ENCODE measurements around the gene RAB31. TPM values are rescaled to one million over a fixed set of nuclear protein-coding genes. Genes with fewer than 3 reads are reported as not detected.

Gene RAB31
- total RNA-seq, 2 donors from 2014 or later, result 4.3 to 8.0 TPM

DNA sequence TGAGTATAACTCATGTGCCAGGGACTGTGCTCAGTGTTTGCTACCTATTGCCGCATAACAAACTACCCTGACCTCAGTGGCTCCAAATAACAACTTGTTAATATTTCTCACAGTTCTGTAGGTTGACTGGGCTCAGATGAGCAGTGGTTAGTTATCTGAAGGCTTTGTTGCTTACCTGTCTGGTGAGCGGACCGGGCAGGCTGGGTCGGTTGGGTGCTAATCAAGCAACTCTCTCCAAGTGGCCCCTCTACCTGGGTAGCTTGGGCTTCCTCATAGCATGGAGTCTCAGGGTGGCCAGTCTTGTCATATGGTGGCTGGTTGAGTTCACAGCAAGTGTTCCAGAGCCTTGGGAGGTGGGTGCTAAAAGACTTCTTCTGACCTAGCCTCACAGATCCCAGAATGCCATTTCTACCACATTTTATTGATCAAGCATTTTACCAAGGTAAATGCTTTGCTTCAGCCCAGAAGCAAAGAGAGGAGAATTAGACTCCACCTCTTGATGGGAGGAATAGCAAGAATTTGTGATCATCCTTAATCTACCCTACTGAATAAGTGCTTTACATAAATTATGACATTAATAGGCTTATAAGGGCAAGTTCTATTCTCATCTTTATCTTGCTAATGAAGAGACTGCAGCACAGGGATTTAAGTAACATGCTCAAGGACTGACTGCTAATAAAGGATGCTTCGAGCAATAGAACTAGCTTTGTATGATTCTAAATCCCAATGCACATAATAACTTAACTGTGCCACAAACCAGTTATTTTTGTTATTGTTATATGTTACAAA lies 16.9 kb downstream of the RAB31 start:
- Histone ChIP-seq H3K36me3 (replicated peaks in 1 of 2; ENCODE audit: insufficient read depth in 1 of 2, low read depth in 2 of 2) (no peaks in the 10 kb centered on the region), H3K27me3 (no peaks in the 10 kb centered on the region), H3K4me1 (no peaks in the 10 kb centered on the region), H3K27ac (no peak overlapping the region), H3K4me3 (no peak overlapping the region), H3K9me3 (no peaks in the 10 kb centered on the region)
- no peak for ATAC-seq
- 96% methylated on average over 5 of the region's 5 CpGs for WGBS, 2 donors
- no peak for TF ChIP-seq POLR2A (IDR thresholded peaks at IDR 0.05)
- TF ChIP-seq, protein P1, sequence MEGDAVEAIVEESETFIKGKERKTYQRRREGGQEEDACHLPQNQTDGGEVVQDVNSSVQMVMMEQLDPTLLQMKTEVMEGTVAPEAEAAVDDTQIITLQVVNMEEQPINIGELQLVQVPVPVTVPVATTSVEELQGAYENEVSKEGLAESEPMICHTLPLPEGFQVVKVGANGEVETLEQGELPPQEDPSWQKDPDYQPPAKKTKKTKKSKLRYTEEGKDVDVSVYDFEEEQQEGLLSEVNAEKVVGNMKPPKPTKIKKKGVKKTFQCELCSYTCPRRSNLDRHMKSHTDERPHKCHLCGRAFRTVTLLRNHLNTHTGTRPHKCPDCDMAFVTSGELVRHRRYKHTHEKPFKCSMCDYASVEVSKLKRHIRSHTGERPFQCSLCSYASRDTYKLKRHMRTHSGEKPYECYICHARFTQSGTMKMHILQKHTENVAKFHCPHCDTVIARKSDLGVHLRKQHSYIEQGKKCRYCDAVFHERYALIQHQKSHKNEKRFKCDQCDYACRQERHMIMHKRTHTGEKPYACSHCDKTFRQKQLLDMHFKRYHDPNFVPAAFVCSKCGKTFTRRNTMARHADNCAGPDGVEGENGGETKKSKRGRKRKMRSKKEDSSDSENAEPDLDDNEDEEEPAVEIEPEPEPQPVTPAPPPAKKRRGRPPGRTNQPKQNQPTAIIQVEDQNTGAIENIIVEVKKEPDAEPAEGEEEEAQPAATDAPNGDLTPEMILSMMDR (IDR thresholded peaks at IDR 0.05), result no peak
- intact Hi-C loops (cut with DNase I), result loop anchor here (10.0 kb wide), 1 partner anchor 140 kb away; no protein-coding TSS in a partner anchor
- DNase-seq, result no peak

DNA sequence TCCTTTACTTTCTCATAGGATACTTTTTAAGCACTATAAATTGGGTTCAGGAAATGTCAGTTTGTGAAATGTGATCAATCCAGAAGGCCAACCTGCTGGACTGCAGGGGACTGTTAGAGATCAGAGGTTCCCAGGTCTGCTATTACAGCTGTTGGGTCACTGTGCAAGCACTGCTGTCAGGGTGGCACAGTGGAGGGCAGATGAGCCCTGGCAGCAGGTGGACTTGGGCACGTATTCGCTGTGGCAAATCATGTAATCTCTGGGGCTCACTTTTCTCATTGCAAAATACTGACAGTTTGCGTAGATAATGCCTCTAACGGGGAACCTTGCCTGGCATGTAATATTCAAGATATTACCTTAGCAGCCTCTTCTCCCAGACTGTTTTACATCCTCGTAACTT lies 18.1 kb downstream of the RAB31 start:
- Histone ChIP-seq H3K36me3 (replicated peaks in 1 of 2; ENCODE audit: insufficient read depth in 1 of 2, low read depth in 2 of 2) (no peaks in the 10 kb centered on the region), H3K27me3 (no peaks in the 10 kb centered on the region), H3K9me3 (no peaks in the 10 kb centered on the region), H3K4me3 (no peak overlapping the region), H3K4me1 (no peaks in the 10 kb centered on the region), H3K27ac (no peak overlapping the region)
- DNase-seq, result no peak
- WGBS, 2 donors, result 79 to 85% methylated on average over 4 to 5 of the region's 5 CpGs
- no peak for ATAC-seq
- TF ChIP-seq, protein P1 (IDR thresholded peaks at IDR 0.05), result no peak
- no peak for TF ChIP-seq POLR2A (IDR thresholded peaks at IDR 0.05)
- intact Hi-C loops (cut with DNase I), result loop anchor here (10.0 kb wide), 1 partner anchor 141 kb away; no protein-coding TSS in a partner anchor

DNA sequence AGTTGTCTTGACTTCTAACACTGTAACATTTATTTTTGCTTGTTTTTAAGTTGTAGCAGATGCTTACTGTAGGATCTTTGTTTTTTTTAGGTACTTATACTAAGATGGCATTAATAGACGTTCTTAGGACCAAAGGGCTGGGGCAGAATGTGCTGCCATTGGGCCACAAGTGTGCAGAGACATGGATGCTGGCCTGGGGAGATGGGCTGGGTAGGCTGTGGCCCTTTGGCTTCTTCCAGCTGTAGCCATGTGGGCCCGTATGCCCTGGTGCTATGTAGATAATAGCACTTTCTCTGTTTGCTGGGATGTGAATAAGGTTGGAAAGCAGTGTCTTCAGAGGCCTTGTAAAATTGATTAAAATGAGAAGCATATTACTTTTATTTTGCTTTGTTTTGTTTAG lies 18.8 kb downstream of the RAB31 start:
- intact Hi-C loops (cut with DNase I), result loop anchor here (10.0 kb wide), 1 partner anchor 142 kb away; no protein-coding TSS in a partner anchor
- WGBS, 2 donors, result 71 to 78% methylated on average over 2 of the region's 2 CpGs

DNA sequence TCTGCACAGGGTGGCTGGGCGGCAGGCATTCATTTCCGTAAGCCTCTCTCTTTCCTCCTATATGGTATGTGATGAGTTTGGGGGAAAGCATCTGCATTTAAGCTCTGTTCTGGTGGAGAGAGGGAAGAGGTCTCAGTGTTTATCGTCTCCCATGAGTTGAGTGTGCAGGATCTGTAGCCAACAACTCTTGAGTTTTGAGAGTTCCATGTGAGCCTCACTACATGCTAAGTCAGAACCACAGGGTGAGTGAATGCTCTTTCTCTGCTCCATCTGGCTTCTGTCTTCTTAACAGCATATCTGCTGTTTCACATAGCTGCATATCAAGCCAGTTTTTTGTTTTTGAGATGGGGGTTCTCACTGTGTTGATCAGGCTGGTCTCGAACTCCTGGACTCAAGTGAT lies 22.7 kb downstream of the RAB31 start:
- H3K4me3 ChIP-seq, result no peak overlapping the region
- no peak for ATAC-seq
- H3K27ac ChIP-seq, result no peak overlapping the region
- H3K36me3 ChIP-seq (replicated peaks in 1 of 2; ENCODE audit: insufficient read depth in 1 of 2, low read depth in 2 of 2), result no peaks in the 10 kb centered on the region
- intact Hi-C loops (cut with DNase I), result no loop called here
- WGBS, 2 donors, result 93% methylated on average over 4 of the region's 4 CpGs
- H3K27me3 ChIP-seq, result no peaks in the 10 kb centered on the region
- H3K9me3 ChIP-seq, result no peaks in the 10 kb centered on the region
- H3K4me1 ChIP-seq, result no peaks in the 10 kb centered on the region
- TF ChIP-seq POLR2A (IDR thresholded peaks at IDR 0.05), result no peak
- TF ChIP-seq, protein P1 (IDR thresholded peaks at IDR 0.05), result no peak
- DNase-seq, result no peak

More for the DNA sequence above, 18.8 kb downstream of the RAB31 start:
- Histone ChIP-seq H3K27ac (no peak overlapping the region), H3K27me3 (no peaks in the 10 kb centered on the region), H3K9me3 (no peaks in the 10 kb centered on the region), H3K4me1 (no peaks in the 10 kb centered on the region), H3K4me3 (no peak overlapping the region), H3K36me3 (replicated peaks in 1 of 2; ENCODE audit: insufficient read depth in 1 of 2, low read depth in 2 of 2) (no peaks in the 10 kb centered on the region)
- TF ChIP-seq, protein P1 (IDR thresholded peaks at IDR 0.05), result no peak
- no peak for TF ChIP-seq POLR2A (IDR thresholded peaks at IDR 0.05)
- ATAC-seq (no peak), DNase-seq (no peak)

DNA sequence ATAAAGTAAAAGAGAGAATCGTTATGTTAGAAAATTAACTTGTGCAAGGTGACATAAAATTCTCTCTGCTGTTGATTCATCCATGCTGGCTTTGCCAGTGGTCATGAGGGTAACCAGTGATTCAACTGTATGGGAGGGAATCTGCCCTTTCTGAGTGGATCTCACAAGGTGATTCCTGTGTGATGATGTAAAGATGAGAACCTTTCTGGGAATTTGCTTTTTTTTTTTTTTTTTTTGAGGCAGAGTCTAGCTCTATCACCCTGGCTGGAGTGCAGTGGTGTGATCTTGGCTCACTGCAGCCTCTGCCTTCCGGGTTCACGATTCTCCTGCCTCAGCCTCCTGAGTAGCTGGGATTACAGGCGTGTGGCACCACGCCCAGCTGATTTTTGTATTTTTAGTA lies 23.3 kb downstream of the RAB31 start:
- H3K9me3 ChIP-seq, result no peaks in the 10 kb centered on the region
- 74 to 82% methylated on average over 5 of the region's 5 CpGs for WGBS, 2 donors
- TF ChIP-seq, protein P1 (IDR thresholded peaks at IDR 0.05), result no peak
- TF ChIP-seq POLR2A (IDR thresholded peaks at IDR 0.05), result no peak
- no peaks in the 10 kb centered on the region for H3K36me3 ChIP-seq (replicated peaks in 1 of 2; ENCODE audit: insufficient read depth in 1 of 2, low read depth in 2 of 2)
- H3K27me3 ChIP-seq, result no peaks in the 10 kb centered on the region
- no peak for ATAC-seq
- no peak overlapping the region for H3K4me3 ChIP-seq
- no peaks in the 10 kb centered on the region for H3K4me1 ChIP-seq
- intact Hi-C loops (cut with DNase I), result no loop called here
- DNase-seq, result no peak
- H3K27ac ChIP-seq, result no peak overlapping the region
